OCI-LY3 (cell line): ENCODE data around the gene LSM3.

Source experiments
- H2AFZ ChIP-seq: fragments of 200-600, 300-600 bp; shearing (Covaris generic); 2 replicates; pipeline ENCODE4 v1.6.0; 2014; ENCODE audit warnings: antibody characterized with exemption, low read depth, low read length
- H3K27ac ChIP-seq: fragments of 200-600, 300-600 bp; sonication (generic); 2 replicates; pipeline ENCODE4 v1.5.1; 2014; ENCODE audit warnings: mild to moderate bottlenecking, low read length, moderate library complexity, mixed read lengths
- H3K27me3 ChIP-seq: fragments of 200-600, 300-600 bp; sonication (generic); 2 replicates; pipeline ENCODE4 v1.6.1; 2014; ENCODE audit warnings: low read depth, low read length, mixed read lengths
- H3K36me3 ChIP-seq: fragments of 200-600, 300-600 bp; sonication (generic); replicated peaks from 2 replicates; pipeline ENCODE3; 2014; ENCODE audit warnings: low read depth, low read length, mixed read lengths
- H3K4me1 ChIP-seq: fragments of 300-600, 200-600 bp; sonication (generic); 2 replicates; pipeline ENCODE4 v1.6.1; 2014; ENCODE audit warnings: low read length, mixed read lengths
- H3K4me2 ChIP-seq: fragments of 200-600, 300-600 bp; sonication (generic); 2 replicates; pipeline ENCODE4 v1.6.1; 2014; ENCODE audit warnings: low read length, mixed read lengths
- H3K4me3 ChIP-seq: fragments of 300-600, 200-600 bp; sonication (generic); 2 replicates; pipeline ENCODE4 v1.5.1; 2014; ENCODE audit warnings: antibody characterized with exemption, mild to moderate bottlenecking, low read length, moderate library complexity
- H3K79me2 ChIP-seq: fragments of 300-600, 200-600 bp; shearing (Covaris generic); 2 replicates; pipeline ENCODE4 v1.6.1; 2014; ENCODE audit warnings: mild to moderate bottlenecking, low read length, mixed read lengths
- H3K9ac ChIP-seq: fragments of 300-600, 200-600 bp; shearing (Covaris generic); 2 replicates; pipeline ENCODE4 v1.6.0; 2014; ENCODE audit warnings: mild to moderate bottlenecking, low read length, moderate library complexity
- H3K9me3 ChIP-seq: fragments of 200-600, 300-600 bp; shearing (Covaris generic); 2 replicates; pipeline ENCODE4 v1.6.1; 2014; ENCODE audit warnings: low read length, mixed read lengths; ENCODE audit not compliant: insufficient read depth
- H4K20me1 ChIP-seq: fragments of 200-600, 300-600 bp; sonication (generic); 2 replicates; pipeline ENCODE4 v1.6.1; 2016; ENCODE audit warnings: low read length, mixed read lengths; ENCODE audit not compliant: insufficient read depth
- EZH2phosphoT487 ChIP-seq: fragments of 200-600 bp; shearing (Covaris generic); IDR thresholded peaks from 2 replicates; pipeline ENCODE4 v1.6.1; 2018; ENCODE audit warnings: antibody characterized with exemption, mixed run types, low read depth
- TF ChIP-seq, protein P1 (sequence below): fragments of 200-600, 300-600 bp; sonication (generic); IDR thresholded peaks from 2 replicates; pipeline ENCODE4 v1.5.1; 2014; ENCODE audit warnings: antibody characterized with exemption, low read length, low read depth

LSM3 gene

DNA sequence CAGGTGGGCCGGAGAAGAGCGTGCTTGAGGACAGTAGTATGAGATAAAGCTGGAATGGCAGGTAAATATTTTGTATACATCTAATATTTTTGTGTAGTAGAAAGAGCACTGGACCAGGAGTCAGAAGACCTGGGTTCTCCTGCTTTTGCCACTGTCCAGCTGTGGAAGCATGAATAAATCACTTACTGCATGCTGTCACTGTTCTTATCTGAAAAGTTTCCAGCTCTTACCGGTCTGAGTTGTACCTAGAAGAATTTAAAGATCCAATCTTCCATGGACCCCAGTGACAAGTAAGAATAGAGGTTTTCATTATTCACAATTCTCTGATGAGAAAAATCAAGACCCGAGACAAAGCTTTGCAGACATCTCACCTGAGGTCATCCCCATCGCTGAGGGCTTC lies 6.1 kb upstream of the LSM3 start:
- H3K4me2 ChIP-seq: no peak overlapping the region
- H4K20me1 ChIP-seq: peaks cover 18% of the 10 kb centered on the region
- H3K36me3 ChIP-seq: peaks cover 47% of the 10 kb centered on the region
- no peak overlapping the region for H2AFZ ChIP-seq
- H3K27me3 ChIP-seq: no peaks in the 10 kb centered on the region
- peaks cover 17% of the 10 kb centered on the region for H3K4me1 ChIP-seq
- peaks cover 41% of the 10 kb centered on the region for H3K79me2 ChIP-seq
- no peak overlapping the region for H3K9ac ChIP-seq
- no peaks in the 10 kb centered on the region for H3K9me3 ChIP-seq
- H3K27ac ChIP-seq: no peak overlapping the region
- TF ChIP-seq EZH2phosphoT487: no peak
- TF ChIP-seq, protein P1, sequence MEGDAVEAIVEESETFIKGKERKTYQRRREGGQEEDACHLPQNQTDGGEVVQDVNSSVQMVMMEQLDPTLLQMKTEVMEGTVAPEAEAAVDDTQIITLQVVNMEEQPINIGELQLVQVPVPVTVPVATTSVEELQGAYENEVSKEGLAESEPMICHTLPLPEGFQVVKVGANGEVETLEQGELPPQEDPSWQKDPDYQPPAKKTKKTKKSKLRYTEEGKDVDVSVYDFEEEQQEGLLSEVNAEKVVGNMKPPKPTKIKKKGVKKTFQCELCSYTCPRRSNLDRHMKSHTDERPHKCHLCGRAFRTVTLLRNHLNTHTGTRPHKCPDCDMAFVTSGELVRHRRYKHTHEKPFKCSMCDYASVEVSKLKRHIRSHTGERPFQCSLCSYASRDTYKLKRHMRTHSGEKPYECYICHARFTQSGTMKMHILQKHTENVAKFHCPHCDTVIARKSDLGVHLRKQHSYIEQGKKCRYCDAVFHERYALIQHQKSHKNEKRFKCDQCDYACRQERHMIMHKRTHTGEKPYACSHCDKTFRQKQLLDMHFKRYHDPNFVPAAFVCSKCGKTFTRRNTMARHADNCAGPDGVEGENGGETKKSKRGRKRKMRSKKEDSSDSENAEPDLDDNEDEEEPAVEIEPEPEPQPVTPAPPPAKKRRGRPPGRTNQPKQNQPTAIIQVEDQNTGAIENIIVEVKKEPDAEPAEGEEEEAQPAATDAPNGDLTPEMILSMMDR: no peak
- H3K4me3 ChIP-seq: no peak overlapping the region

DNA sequence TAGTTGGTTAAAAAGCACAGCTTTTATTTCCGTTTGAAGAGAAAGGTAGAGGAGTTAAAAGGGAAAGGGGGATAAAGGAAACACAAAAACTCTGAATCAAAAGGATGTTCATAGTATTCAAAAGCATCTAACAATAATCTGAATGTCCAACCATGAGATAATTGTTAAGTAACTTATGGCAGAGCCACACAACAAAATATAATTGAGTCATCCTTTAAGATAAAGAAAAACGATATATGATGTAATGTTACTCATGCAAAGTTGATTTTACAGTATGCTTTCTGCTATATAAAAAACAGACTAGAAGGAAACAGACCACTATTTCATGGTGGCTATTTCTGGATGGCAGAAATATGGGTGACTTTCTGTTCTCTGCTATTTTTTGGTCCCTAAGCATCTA lies 4.1 kb upstream of the LSM3 start:
- Histone ChIP-seq H3K4me3 (no peak overlapping the region), H3K9me3 (no peaks in the 10 kb centered on the region), H3K27ac (no peak overlapping the region), H3K36me3 (peaks cover 27% of the 10 kb centered on the region), H3K79me2 (peaks cover 59% of the 10 kb centered on the region), H3K4me2 (no peak overlapping the region), H4K20me1 (peaks cover 18% of the 10 kb centered on the region), H3K9ac (no peak overlapping the region), H2AFZ (no peak overlapping the region), H3K4me1 (peaks cover 23% of the 10 kb centered on the region), H3K27me3 (no peaks in the 10 kb centered on the region)
- TF ChIP-seq, protein P1: no peak
- TF ChIP-seq EZH2phosphoT487: no peak

DNA sequence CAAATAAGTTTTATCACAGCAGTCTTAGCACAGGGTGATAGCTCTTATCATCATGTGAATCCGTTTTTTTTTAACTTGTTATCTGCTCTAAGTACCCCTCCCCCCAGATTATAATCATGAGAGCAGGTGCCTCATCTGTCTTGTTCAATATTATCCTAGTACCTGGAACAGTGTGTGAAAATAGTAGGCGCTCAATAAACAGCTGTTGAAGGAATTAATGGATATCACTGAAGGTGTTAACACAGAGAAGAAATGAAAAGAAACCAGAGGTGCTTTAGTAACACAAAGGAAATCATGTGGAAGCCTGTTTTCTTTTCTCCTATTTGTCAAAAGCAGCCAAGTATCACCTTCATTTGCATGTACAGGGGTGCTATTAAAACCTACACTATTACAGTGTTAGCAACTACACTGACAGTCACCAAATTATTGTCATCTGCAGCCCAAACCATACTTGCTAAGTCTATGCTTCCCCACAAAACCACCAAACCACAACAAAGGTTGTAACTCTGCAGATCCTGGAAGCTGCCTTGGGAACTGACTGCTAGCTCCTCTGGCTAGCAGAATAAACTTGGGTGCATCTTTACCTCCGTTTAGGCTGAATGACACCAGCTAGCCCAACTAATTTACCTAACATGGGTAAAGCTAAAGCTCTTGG lies 3.1 kb upstream of the LSM3 start:
- Histone ChIP-seq H3K9ac (no peak overlapping the region), H2AFZ (no peak overlapping the region), H3K27ac (no peak overlapping the region), H4K20me1 (peaks cover 18% of the 10 kb centered on the region), H3K27me3 (no peaks in the 10 kb centered on the region), H3K36me3 (peaks cover 17% of the 10 kb centered on the region), H3K4me1 (peaks cover 28% of the 10 kb centered on the region), H3K4me2 (peak overlapping the region; percentile 1; the same call in 1 of the 2 replicates), H3K9me3 (no peaks in the 10 kb centered on the region), H3K79me2 (peaks cover 69% of the 10 kb centered on the region), H3K4me3 (no peak overlapping the region)
- TF ChIP-seq EZH2phosphoT487: no peak
- TF ChIP-seq, protein P1: no peak

DNA sequence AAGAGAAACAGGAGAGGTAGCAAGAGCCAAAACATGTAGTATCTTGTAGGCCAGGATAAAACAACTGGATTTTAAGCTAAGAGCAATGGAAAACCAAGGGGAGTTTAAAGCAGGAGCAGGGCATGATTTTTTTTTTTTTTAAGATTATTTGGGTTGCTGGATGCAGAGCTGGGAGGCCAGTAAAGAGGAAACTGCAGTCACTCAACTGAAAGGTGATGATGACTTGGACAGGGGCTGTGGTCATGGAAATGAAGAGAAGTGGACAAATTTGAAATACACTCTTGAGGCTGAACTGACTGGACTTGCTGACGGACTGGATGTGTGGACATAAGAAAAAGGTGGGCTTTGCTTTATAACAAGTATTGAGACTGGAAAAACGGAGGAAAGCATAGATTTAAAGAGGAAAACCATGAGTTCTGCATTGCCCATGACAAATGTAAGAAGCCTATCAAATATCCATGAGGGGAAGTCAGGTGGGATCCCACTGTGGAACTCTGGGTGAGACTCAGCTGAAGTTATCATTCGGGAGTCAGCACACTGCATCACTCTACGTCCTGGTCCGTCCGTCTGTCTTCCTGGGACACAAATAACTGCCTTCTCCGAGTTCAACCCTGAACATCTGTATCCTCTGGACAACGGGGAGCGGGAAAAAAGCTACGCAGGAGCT lies 904 bp upstream of the LSM3 start:
- TF ChIP-seq, protein P1: no peak
- no peak for TF ChIP-seq EZH2phosphoT487
- Histone ChIP-seq H3K79me2 (peaks cover 83% of the 10 kb centered on the region), H4K20me1 (peaks cover 18% of the 10 kb centered on the region), H3K4me3 (peak overlapping the region; percentile 93), H3K9me3 (no peaks in the 10 kb centered on the region), H3K36me3 (peaks cover 18% of the 10 kb centered on the region), H3K9ac (peak overlapping the region; percentile 90), H2AFZ (peak overlapping the region; percentile 59), H3K4me1 (peaks cover 28% of the 10 kb centered on the region), H3K27ac (peak overlapping the region; percentile 40), H3K4me2 (peak overlapping the region; percentile 89), H3K27me3 (no peaks in the 10 kb centered on the region)
